RCC 7860 (cell line): ENCODE data around the gene CDHR4.
"Not testable (repeated sequence)": the region's sequence is repeated elsewhere in the genome, so short reads cannot be mapped to it uniquely, and the experiment has no call there.

ENCODE experiments used
- DNase-seq: peaks from one replicate; pipeline ENCODE4 v3.0.0-alpha.2; 2015; ENCODE audit warnings: low spot score
- FAIRE-seq: peaks from 2 replicates; lab custom pipeline; 2012; peaks lifted over from hg19 to GRCh38; lab: Jason Lieb, UNC

Gene CDHR4, protein sequence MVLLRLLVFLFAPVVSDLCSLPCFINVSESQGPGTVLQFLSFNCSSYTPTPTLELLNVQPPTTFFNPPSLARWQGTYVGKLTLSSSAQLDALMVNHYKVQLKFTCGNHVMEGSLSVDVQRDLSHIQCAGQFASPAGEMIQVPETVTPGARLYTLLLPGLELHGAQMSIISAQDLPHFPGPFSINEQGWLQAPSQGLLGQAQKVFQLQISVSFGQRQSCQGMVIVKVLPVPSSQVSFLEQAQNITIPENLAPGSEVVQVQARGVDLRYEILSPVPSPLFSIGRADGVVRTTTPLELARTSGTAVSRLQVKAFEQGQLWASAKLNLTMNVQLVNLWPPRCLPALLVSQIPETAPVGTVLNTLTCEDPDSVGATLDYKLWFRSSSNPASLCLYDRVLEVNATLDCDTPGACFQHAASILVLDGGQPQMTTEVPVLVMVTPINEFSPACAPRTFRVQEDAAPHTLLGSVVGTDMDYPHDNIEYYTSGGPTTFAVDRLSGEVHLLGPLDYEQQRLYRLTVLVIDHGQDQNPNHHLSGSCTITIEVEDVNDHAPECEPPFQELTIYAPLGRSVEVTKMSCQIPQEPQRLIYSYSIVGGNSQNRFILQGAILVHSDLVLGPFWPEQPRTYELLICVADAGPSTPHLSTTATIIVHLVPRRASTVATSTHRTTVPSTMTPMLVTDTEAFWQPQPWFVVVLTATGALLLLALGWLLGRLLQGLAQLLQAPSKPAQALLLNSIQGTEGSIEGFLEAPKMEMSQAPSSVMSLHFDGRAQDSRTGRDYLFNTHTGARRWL

GRCh38 chr3:49799761-49800160 lies at the start of gene CDHR4:
TSS of gene CDHR4 (minus strand) at chr3:49799873. CDS start at chr3:49799812, 61 bp downstream.
- DNase-seq (peak; percentile 46), FAIRE-seq (no peak)

DNA sequence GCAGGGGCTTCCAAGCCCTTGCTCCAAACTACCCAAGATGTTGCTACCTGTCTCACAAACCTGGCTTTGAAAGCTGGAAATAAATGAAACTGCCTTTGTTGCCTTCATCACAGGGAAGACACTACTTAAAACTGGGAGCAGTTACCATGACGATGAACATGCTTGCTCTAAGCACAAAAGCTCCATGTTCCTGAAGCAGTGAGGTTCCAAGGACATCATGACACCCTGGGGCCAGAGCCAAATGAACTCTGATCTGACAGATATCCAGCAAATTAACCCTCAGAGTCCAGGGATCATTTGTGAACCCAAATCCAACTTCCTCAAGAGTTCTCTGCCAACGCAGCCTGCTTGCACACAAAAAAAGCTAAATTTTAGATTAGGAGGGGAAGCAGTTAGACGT lies 46.0 kb upstream of the CDHR4 start:
- no peak for DNase-seq
- no peak for FAIRE-seq

- DNase-seq: no peak
- no peak for FAIRE-seq
Measured at GRCh38 chr3:49844464-49845183, 45.0 kb upstream of the CDHR4 start.

GRCh38 chr3:49842843-49843517 lies 43.3 kb upstream of the CDHR4 start:
- FAIRE-seq: no peak

GRCh38 chr3:49841806-49842205 lies 42.1 kb upstream of the CDHR4 start:
- FAIRE-seq (no peak), DNase-seq (no peak)

More at GRCh38 chr3:49842843-49843517, 43.3 kb upstream of the CDHR4 start:
- no peak for DNase-seq

- no peak for DNase-seq
- FAIRE-seq: no peak
Measured at GRCh38 chr3:49841126-49841696, 41.5 kb upstream of the CDHR4 start.

DNA sequence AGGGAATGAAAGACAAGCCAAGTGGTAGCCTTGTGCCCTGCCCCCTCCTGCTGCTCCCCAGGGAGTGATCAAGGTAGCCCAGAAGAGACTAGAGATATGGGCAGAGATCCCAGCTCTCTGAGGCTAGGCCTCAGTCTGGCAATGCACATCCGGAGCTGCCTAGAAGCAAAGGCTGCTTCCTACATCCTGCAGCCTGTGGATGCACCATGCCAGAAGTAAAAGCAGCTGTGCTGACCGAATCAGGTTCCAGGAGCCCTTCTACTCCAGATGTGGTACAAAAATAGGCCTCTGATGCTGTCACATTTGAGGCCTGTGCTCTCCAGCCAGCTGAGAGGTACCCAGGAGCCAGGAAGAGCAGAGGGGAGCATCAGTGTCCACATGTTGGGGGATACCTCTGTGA lies 40.7 kb upstream of the CDHR4 start:
- no peak for FAIRE-seq

DNA sequence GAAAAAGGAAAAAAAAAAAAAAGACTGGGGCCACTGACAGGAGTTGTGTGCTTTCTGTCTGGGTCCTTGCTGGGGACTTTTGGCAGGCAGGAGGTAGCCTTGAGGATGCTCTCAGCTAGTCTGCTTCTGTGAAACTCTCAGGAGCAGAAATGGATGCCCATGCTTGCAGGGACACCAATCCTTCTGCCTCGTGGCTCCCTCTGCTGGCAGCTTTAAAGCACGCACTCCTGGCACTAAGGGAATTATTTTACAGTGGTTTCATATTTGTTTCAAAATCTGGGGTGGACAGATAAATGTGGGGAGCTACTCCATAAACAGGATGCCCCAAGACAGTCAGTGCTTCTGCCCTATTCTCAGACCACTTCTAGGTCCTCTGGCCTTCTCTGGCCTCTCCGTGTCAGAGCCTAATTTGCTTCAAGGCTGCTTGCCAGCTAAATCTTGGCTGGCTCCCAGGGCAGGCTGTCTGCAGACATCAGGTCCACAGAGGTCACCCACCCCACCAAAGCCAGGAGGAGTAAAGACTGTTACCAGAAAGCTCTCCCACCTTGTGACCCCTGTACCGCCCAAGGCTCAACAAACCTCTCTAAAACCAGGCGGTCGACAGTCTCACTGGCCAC lies 39.6 kb upstream of the CDHR4 start:
- no peak for FAIRE-seq
- DNase-seq: peak; percentile 46

More for the DNA sequence above, 40.7 kb upstream of the CDHR4 start:
- no peak for DNase-seq

GRCh38 chr3:49831341-49831740 lies 31.7 kb upstream of the CDHR4 start:
- DNase-seq (no peak), FAIRE-seq (no peak)

DNA sequence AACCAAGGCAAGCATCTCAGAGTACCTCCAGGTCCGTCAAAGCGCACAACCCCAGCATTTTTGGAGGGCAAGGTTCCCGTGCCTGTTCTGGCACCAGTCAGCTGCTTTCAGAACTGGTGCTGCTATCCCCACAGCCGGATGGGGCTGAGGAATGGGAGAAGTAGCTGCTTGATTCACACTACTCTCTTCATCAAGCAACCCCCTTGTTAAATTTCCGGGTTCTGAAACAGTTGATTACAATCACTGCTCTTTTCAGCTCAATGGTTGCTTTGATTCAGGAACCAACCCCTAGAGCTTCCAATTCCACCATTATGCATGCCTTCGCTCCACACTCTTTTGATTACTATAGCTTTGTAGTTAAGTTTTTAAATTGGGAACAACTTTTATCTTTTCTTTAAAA lies 26.3 kb upstream of the CDHR4 start:
- FAIRE-seq: no peak
- DNase-seq: no peak

- not testable (repeated sequence) for DNase-seq, FAIRE-seq
Measured at GRCh38 chr3:49823131-49823530, 23.5 kb upstream of the CDHR4 start.

GRCh38 chr3:49813497-49814174 lies 14.0 kb upstream of the CDHR4 start, which contains the start of gene UBA7:
TSS of gene UBA7 (minus strand) at chr3:49813953. CDS start at chr3:49813787, 166 bp downstream.
- DNase-seq: peak; percentile 65
- FAIRE-seq: peak; percentile 35

DNA sequence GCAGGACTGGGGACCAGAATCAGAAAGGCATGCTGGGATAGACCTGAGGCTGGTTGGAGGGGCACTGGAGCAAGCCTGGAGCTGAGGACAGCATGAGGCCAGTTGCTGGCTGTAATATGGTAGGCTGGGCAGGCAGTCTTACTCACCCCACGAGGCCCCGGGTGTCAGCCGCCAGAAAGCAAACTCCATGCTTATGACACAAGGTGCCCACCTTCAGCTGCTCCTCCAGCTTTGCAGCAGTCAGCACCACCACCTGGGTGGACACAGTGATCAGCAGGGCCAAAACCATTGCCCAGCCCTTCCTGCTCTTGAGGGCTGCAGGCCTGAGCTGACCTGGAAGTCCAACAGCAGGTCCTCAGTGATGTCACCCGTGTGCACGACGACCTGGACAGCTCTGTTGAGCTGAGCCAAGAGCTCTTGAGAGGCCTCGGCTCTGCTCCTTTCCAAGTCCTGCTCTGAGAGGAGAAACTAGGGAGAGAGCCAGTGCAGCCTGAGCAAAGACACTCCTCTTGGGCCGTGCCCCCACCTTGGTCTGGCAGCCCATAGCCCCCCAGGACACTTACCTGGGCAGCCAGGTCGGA lies 13.3 kb upstream of the CDHR4 start:
- no peak for FAIRE-seq
- no peak for DNase-seq

DNA sequence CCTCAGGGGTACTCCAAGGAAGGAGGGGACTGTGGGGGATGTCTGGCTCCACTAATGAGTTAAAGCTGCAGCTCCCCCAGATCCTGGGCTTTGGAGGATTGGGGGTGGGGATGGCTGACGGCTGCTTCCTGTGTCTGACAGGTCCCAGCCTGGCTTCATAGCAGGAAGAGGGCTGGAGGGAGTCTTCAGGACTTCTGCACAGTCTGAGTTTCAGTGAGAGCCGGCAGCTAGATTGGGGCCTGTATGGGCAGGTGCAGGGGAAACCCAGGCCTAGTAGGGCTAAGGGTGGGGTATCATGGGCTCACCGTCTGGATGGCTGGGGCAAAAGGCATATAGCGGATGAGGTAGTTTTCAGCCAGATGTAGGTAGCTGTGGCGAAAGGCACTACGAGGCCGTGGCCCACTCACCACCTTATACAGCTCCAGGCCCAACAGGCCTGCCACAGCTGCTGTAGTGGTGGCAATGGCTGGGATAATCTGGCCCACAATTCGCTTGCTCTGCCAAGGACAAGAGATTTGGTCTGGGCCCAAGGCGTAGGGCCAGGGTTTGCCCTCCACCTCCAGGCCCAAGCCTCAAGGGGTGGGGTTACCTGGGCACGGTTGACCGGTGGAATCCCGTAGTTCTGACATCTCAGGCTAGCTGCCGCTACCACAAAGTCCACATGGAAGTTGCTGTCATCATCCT lies 7.9 kb upstream of the CDHR4 start:
- no peak for FAIRE-seq
- DNase-seq: no peak

DNA sequence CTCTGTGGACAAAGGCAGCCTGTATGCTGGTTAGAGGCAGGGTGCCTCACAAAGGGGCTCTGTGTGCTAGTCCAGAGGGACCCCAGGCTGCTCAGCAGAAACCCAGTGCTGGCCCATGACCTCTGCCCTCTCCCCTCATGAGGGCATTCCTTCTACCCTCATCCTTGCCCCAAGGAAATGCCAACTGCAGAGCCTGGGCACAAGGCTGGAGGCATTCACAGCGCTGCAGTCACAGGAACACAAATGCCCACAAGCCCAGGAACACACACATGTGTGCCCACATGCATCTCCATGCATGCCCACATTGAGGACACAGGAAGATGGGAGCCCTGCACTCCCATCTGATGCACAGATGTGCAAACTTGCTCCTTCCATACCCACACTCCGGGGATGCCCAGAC lies 7.2 kb upstream of the CDHR4 start:
- no peak for FAIRE-seq
- DNase-seq: no peak

DNA sequence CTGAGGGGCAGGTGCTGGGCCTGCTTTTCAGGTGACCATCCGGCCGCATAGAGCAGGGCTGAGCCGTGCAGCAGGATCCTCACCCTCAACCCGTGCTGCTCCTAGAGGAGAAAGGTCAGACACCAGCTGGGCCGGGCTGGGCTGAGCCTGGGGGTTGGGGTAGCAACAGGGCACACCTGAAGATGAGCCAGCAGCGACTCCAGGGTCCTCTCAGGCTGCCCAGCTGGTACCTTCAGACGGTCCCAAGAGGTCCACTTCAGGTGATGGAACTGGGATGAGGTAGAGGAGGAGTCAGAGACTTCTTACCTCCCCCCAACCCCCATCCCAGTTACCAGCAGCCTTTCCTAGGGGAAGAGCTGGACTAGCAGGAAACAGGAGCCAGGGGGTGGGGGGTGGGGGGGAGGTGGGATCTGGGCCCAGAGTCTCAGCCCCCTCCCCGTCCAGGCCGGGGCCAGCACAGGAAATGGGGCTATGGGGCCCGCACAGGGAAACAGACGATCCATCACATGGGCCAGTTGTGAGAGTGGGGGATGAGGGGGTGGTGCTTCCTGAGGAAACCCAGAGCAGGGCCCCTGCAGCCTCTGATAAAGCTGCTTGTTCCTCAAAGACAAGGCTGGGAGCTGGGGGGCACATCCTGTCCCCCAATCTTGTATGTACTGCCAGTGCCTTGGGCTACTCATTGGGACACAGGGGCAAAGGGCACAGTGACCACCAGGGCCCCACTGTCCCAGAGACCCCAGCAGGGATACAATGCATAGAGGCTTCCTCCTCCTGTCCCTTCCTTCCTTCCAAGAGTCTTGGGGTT lies 6.4 kb upstream of the CDHR4 start:
- FAIRE-seq (no peak), DNase-seq (no peak)

GRCh38 chr3:49805367-49805782 lies 5.7 kb upstream of the CDHR4 start:
- DNase-seq: no peak
- FAIRE-seq: no peak
